HepG2 (cell line): ENCODE results near the gene DIP2C. TPM values are rescaled to one million over a fixed set of nuclear protein-coding genes. Genes with fewer than 3 reads are reported as not detected.

Experiments
- ATAC-seq: fragments of 200-7000 bp; cut with Tn5 transposase; 3 replicates; pipeline ENCODE4 v1.9.1; 2020; ENCODE audit warnings: mild to moderate bottlenecking, moderate library complexity
- BruUV-seq: library from RNA; stranded (reverse); fragments of 400-500 nt; replicated peaks from 2 replicates; lab custom pipeline; 2021; lab: Mats Ljungman, UMichigan
- CTCF ChIA-PET: fragments of 300-600 bp; formaldehyde crosslinking; extraction: SDS; loops from one replicate; lab custom pipeline; 2021; ENCODE audit warnings: low total read pairs, inconsistent platforms, low intra/inter-chr PET ratio; lab: Yijun Ruan, JAX
- POLR2A ChIA-PET: fragments of 350-600 bp; sonication (Branson Sonifier 250); formaldehyde crosslinking; loops from one replicate; lab custom pipeline; 2020; ENCODE audit warnings: antibody characterized with exemption, inconsistent platforms; lab: Yijun Ruan, JAX
- DNase-seq: peaks from one replicate; pipeline ENCODE4 v3.0.0-alpha.2; 2015; ENCODE audit warnings: low spot score
- FAIRE-seq: peaks from 3 replicates; lab custom pipeline; 2011; peaks lifted over from hg19 to GRCh38; lab: Jason Lieb, UNC
- H2AFZ ChIP-seq: one replicate; pipeline ENCODE4 v1.6.1; 2011; ENCODE audit warnings: low read length, inconsistent platforms
- H3K27ac ChIP-seq: fragments of 300-600 bp; 3 replicates; pipeline ENCODE4 v1.8.0; 2011; ENCODE audit warnings: mixed run types, mild to moderate bottlenecking, mixed read lengths, low read length, inconsistent platforms; ENCODE audit not compliant: insufficient read depth; ENCODE audit errors: extremely low read length
- H3K27me3 ChIP-seq, 2 experiments: fragments of 200-600 bp in 1 of 2; 2 replicates in 1 of 2; 3 replicates in 1 of 2; pipeline versions ENCODE4 v1.6.0 to v1.8.0; 2011; ENCODE audit warnings: low read length in 2 of 2, mild to moderate bottlenecking in 2 of 2, moderate library complexity in 2 of 2, inconsistent platforms in 1 of 2; ENCODE audit not compliant: insufficient read depth in 2 of 2, control insufficient read depth in 1 of 2
- H3K36me3 ChIP-seq, 2 experiments: fragments of 200-600 bp in 1 of 2; replicated peaks in 1 of 2; 2 replicates in 1 of 2; 3 replicates in 1 of 2; pipeline versions ENCODE4 v1.5.1 to v1.8.0; 2011; ENCODE audit warnings: low read length in 2 of 2, inconsistent platforms in 1 of 2; ENCODE audit not compliant: insufficient read depth in 2 of 2, control insufficient read depth in 1 of 2
- H3K4me1 ChIP-seq: 2 replicates; pipeline ENCODE4 v1.5.1; 2012; ENCODE audit warnings: low read length, inconsistent platforms; ENCODE audit not compliant: insufficient read depth
- H3K4me2 ChIP-seq: 2 replicates; pipeline ENCODE4 v1.6.0; 2011; ENCODE audit warnings: low read depth, low read length, inconsistent platforms
- H3K4me3 ChIP-seq, 3 experiments: fragments of 200-600 bp in 1 of 3; sonication (generic), shearing (Covaris generic) in 1 of 3; replicated peaks in 1 of 3; 2 replicates each; pipeline ENCODE4 v1.5.1; 2011 to 2016; ENCODE audit warnings: low read length in 3 of 3, inconsistent platforms in 2 of 3, low read depth in 2 of 3, mild to moderate bottlenecking in 2 of 3, control low read depth in 1 of 3, mixed read lengths in 1 of 3; ENCODE audit not compliant: insufficient read depth in 1 of 3
- H3K79me2 ChIP-seq: one replicate; pipeline ENCODE4 v1.6.1; 2011; ENCODE audit warnings: low read length, inconsistent platforms; ENCODE audit not compliant: insufficient read depth
- H3K9ac ChIP-seq: 2 replicates; pipeline ENCODE4 v1.6.0; 2011; ENCODE audit warnings: mild to moderate bottlenecking, low read depth, low read length, inconsistent platforms; ENCODE audit not compliant: insufficient read depth
- H3K9me3 ChIP-seq: 2 replicates; pipeline ENCODE4 v1.5.1; 2012; ENCODE audit warnings: mild to moderate bottlenecking, low read length
- H4K20me1 ChIP-seq: 2 replicates; pipeline ENCODE4 v1.6.0; 2011; ENCODE audit warnings: inconsistent platforms, mild to moderate bottlenecking, low read length, moderate library complexity; ENCODE audit not compliant: insufficient read depth
- PHB2 ChIP-seq: fragments of 450-650 bp; IDR thresholded peaks from 2 replicates; pipeline ENCODE4 v1.6.1; 2018; ENCODE audit not compliant: partially characterized antibody
- RFXANK ChIP-seq: IDR thresholded peaks from 2 replicates; pipeline ENCODE4 v1.6.1; 2016
- SCMH1 ChIP-seq: sonication (generic); formaldehyde crosslinking; IDR thresholded peaks from 2 replicates; pipeline ENCODE4 v1.9.0; 2021; ENCODE audit warnings: missing genetic modification reagents, mild to moderate bottlenecking, borderline replicate concordance
- ZBTB37 ChIP-seq: sonication (generic); formaldehyde crosslinking; IDR thresholded peaks from 2 replicates; pipeline ENCODE4 v1.4.0; 2020; ENCODE audit warnings: mild to moderate bottlenecking, missing genetic modification reagents
- ZFP82 ChIP-seq: sonication (generic); formaldehyde crosslinking; IDR thresholded peaks from 2 replicates; pipeline ENCODE4 v1.5.1; 2020; ENCODE audit warnings: mild to moderate bottlenecking, missing genetic modification reagents, borderline replicate concordance
- ZNF207 ChIP-seq: fragments of 450-650 bp; IDR thresholded peaks from 2 replicates; pipeline ENCODE4 v1.6.1; 2016; ENCODE audit warnings: antibody characterized with exemption, borderline replicate concordance
- ZNF646 ChIP-seq: sonication (generic); formaldehyde crosslinking; IDR thresholded peaks from 2 replicates; pipeline ENCODE4 v1.9.0; 2021; ENCODE audit warnings: mild to moderate bottlenecking, missing genetic modification reagents
- WGBS: methylation state at CpG from one replicate; pipeline ENCODE4 v1.1.6; 2017; ENCODE audit warnings: low lambda C conversion rate; 5-methylcytosine and 5-hydroxymethylcytosine counted together
- in situ Hi-C: cut with HindIII; loops from 2 replicates; pipeline ENCODE4 v1.10.0; 2017; ENCODE audit warnings: low pct_unique_long_range_greater_than_20kb; ENCODE audit not compliant: extremely low pct_ligation_motif_present
- intact Hi-C: fragments of 100-400 bp; cut with micrococcal nuclease; formaldehyde crosslinking; loops from one replicate; pipeline ENCODE4 v1.10.0; 2022; ENCODE audit not compliant: unreplicated experiment
- polyA plus RNA-seq, 8 experiments: library from polyadenylated mRNA; depleted of rRNA in 3 of 8; stranded (reverse) in 7 of 8; unstranded in 1 of 8; fragments of >200 nt; fragmentation: Illumina TruSeq in 4 of 8; extraction: Trizol in 4 of 8; gene quantifications; 2 replicates each; pipeline versions ENCODE4 v1.2.1 to v1.2.3, GENCODE V29; 2011 to 2016; ENCODE audit warnings: low read depth in 4 of 8, missing spikeins in 1 of 8, mixed read lengths in 1 of 8; ENCODE audit not compliant: insufficient read depth in 1 of 8
- total RNA-seq, 5 experiments: library from RNA; depleted of rRNA; stranded (reverse); fragments of >200 nt; fragmentation: Illumina TruSeq; extraction: Trizol; gene quantifications; 2 replicates each; pipeline ENCODE4 v1.2.3, GENCODE V29; 2016; ENCODE audit warnings: low read depth in 1 of 5

Gene DIP2C
- total and polyA plus RNA-seq, 2 of the 13 experiments (the other 11 are each of a cell fraction or from before 2014, with no cell fraction given) = 2.2 to 2.7 TPM

DNA sequence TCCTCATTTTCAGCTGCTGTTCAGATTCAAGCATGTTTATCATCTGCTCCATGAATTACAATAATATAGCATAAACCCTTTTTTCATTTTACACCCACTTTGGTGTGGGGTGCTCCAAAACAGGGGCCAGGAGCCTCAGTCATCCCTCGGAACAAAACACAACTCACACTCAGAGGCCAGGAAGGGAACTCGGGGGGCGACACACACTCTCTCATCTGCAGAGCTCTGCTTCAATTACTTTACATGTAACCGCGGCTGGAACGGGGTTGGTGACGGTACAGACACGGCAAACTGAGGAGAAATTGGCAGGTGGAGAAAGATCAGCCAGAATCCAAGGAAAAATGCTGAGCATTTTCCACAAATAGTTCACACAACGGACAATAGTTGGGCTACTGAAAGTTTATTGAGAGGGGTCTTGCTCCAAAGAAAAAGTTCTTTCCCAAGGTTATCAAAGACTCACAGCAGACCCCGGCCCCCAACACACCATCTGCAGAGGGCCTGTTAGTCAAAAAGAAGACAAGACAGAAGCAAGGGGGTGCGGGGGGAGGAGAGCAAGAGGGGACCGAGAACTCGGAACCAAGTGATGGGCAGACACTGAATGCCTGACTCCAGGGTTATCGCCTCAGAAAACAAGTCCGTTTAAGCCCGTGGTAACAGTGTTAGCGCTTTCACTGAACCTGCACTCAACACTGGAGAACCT is 20.5 kb downstream of the DIP2C start:
- TF ChIP-seq ZFP82 (CRISPR knock-in tag) (no peak), RFXANK (CRISPR knock-in tag) (no peak), ZBTB37 (no peak), SCMH1 (CRISPR knock-in tag) (no peak)
- TF ChIP-seq, all 625 proteins: peak for 0
- peaks cover 4% of the 10 kb centered on the region for H3K4me1 ChIP-seq
- ChIA-PET CTCF (no interaction called here), POLR2A (interaction anchor here (0.6 kb wide), 1 partner anchor 232 kb away, joined by 3 read pairs; no protein-coding TSS in a partner anchor)
- H3K4me3 ChIP-seq = no peak overlapping the region
- no peaks in the 10 kb centered on the region for H3K27me3 ChIP-seq
- in situ Hi-C loops = no loop called here
- intact Hi-C loops = no loop called here
- DNase-seq = no peak
- BruUV-seq = no TSS peak
- 75% methylated on average over 17 of the region's 17 CpGs for WGBS
- H3K9me3 ChIP-seq = no peaks in the 10 kb centered on the region
- no peak overlapping the region for H2AFZ ChIP-seq
- H3K79me2 ChIP-seq = peaks cover 11% of the 10 kb centered on the region
- H3K36me3 ChIP-seq = no peaks in the 10 kb centered on the region
- H3K27ac ChIP-seq = no peak overlapping the region
- no peak overlapping the region for H3K4me2 ChIP-seq
- no peak for FAIRE-seq
- no peak for ATAC-seq
- H3K9ac ChIP-seq = no peak overlapping the region
- peaks cover 4% of the 10 kb centered on the region for H4K20me1 ChIP-seq

- intact Hi-C loops (no loop called here), in situ Hi-C loops (no loop called here)
- CTCF ChIA-PET = no interaction called here
- Histone ChIP-seq H3K27me3 (no peaks in the 10 kb centered on the region), H3K4me3 (no peak overlapping the region; a peak in 1 of 6 replicates), H3K79me2 (peaks cover 7% of the 10 kb centered on the region), H3K9me3 (no peaks in the 10 kb centered on the region), H3K4me2 (no peak overlapping the region), H3K27ac (no peak overlapping the region), H2AFZ (no peak overlapping the region), H3K9ac (no peak overlapping the region), H3K4me1 (peaks cover 12% of the 10 kb centered on the region), H4K20me1 (peaks cover 4% of the 10 kb centered on the region), H3K36me3 (no peaks in the 10 kb centered on the region)
- WGBS = 97% methylated on average over 7 of the region's 7 CpGs
- POLR2A ChIA-PET = no interaction called here
- no peak for ATAC-seq
- no TSS peak for BruUV-seq
- FAIRE-seq = peak; percentile 68
- DNase-seq = no peak
- TF ChIP-seq ZNF646 (CRISPR knock-in tag) (peak; percentile 77; the same call in 1 of the 2 replicates), PHB2 (peak; percentile 74), ZNF207 (0 out of 2 replicates have a peak, but pooled peaks have one; percentile 18)
Measured at GRCh38 chr10:667602-668143, 21.8 kb downstream of the DIP2C start.
